Neural cell (in vitro differentiated cells): Measurements from ENCODE around the gene IFI35. TPM values are rescaled to one million over a fixed set of nuclear protein-coding genes. Genes with fewer than 3 reads are reported as not detected.

Experiments used
- H2AFZ ChIP-seq: fragments of 200-600, 300-800 bp; sonication (generic), shearing (Covaris generic); 2 replicates; pipeline ENCODE4 v1.6.0; 2014; ENCODE audit warnings: low read depth, mild to moderate bottlenecking, antibody characterized with exemption, low read length, moderate library complexity
- H3F3A ChIP-seq: fragments of 200-600 bp; shearing (Covaris generic); 2 replicates; pipeline ENCODE4 v1.6.1; 2016; ENCODE audit warnings: mild to moderate bottlenecking, moderate library complexity, mixed read lengths, antibody characterized with exemption, low read length; ENCODE audit not compliant: insufficient read depth, poor library complexity, severe bottlenecking
- H3K27ac ChIP-seq: fragments of 200-600, 300-800 bp; sonication (generic), shearing (Covaris generic); 2 replicates; pipeline ENCODE4 v1.5.1; 2014; ENCODE audit warnings: mild to moderate bottlenecking, low read length, moderate library complexity
- H3K27me3 ChIP-seq: fragments of 300-800, 200-600 bp; sonication (generic), shearing (Covaris generic); 2 replicates; pipeline ENCODE4 v1.6.0; 2014; ENCODE audit warnings: mild to moderate bottlenecking, low read depth, low read length, moderate library complexity; ENCODE audit not compliant: insufficient read depth
- H3K36me3 ChIP-seq: fragments of 300-800, 200-600 bp; sonication (generic), shearing (Covaris generic); 2 replicates; pipeline ENCODE4 v1.5.1; 2014; ENCODE audit warnings: mild to moderate bottlenecking, antibody characterized with exemption, low read length, moderate library complexity; ENCODE audit not compliant: insufficient read depth
- H3K4me2 ChIP-seq: fragments of 300-800, 200-600 bp; sonication (generic), shearing (Covaris generic); 2 replicates; pipeline ENCODE4 v1.6.0; 2014; ENCODE audit warnings: mild to moderate bottlenecking, low read length
- H3K4me3 ChIP-seq: fragments of 300-800, 200-600 bp; sonication (generic), shearing (Covaris generic); 2 replicates; pipeline ENCODE4 v1.5.1; 2014; ENCODE audit warnings: mild to moderate bottlenecking, low read length, moderate library complexity
- H3K79me2 ChIP-seq: fragments of 200-600 bp; shearing (Covaris generic); replicated peaks from 2 replicates; pipeline ENCODE4 v1.6.0; 2014; ENCODE audit warnings: mild to moderate bottlenecking, low read length, moderate library complexity; ENCODE audit not compliant: insufficient read depth
- H3K9ac ChIP-seq: fragments of 300-800, 200-600 bp; sonication (generic), shearing (Covaris generic); 2 replicates; pipeline ENCODE4 v1.6.1; 2016; ENCODE audit warnings: mild to moderate bottlenecking, low read length, mixed read lengths
- H3K9me2 ChIP-seq: fragments of 200-600 bp; shearing (Covaris generic); 2 replicates; pipeline ENCODE4 v1.6.1; 2016; ENCODE audit warnings: mild to moderate bottlenecking, low read length, mixed read lengths; ENCODE audit not compliant: insufficient read depth
- H3K9me3 ChIP-seq: fragments of 200-600, 300-800 bp; sonication (generic), shearing (Covaris generic); 2 replicates; pipeline ENCODE4 v1.6.1; 2016; ENCODE audit warnings: mild to moderate bottlenecking, mixed run types, low read length, moderate library complexity, mixed read lengths
- H4K20me1 ChIP-seq: fragments of 200-600 bp; shearing (Covaris generic); 2 replicates; pipeline ENCODE4 v1.6.1; 2016; ENCODE audit warnings: mild to moderate bottlenecking, mixed run types; ENCODE audit not compliant: insufficient read depth
- EP300 ChIP-seq: fragments of 450-650 bp; conservative IDR thresholded peaks from 2 replicates; pipeline ENCODE4 v1.6.1; 2014; ENCODE audit warnings: antibody characterized with exemption, mild to moderate bottlenecking, moderate library complexity; ENCODE audit not compliant: poor library complexity, severe bottlenecking
- EZH2 ChIP-seq: fragments of 200-600, 300-800 bp; shearing (Covaris generic), sonication (generic); IDR thresholded peaks from 2 replicates; pipeline ENCODE4 v1.6.1; 2014; ENCODE audit warnings: antibody characterized with exemption, low read length, borderline replicate concordance, mild to moderate bottlenecking; ENCODE audit not compliant: insufficient read depth, poor library complexity, severe bottlenecking
- MXI1 ChIP-seq: fragments of 450-650 bp; conservative IDR thresholded peaks from 2 replicates; pipeline ENCODE4 v1.6.1; 2014; ENCODE audit warnings: antibody characterized with exemption, mild to moderate bottlenecking; ENCODE audit not compliant: poor library complexity, severe bottlenecking
- POLR2AphosphoS5 ChIP-seq: IDR thresholded peaks from 2 replicates; pipeline ENCODE4 v1.6.1; 2012
- RAD21 ChIP-seq: fragments of 450-650 bp; conservative IDR thresholded peaks from 2 replicates; pipeline ENCODE4 v1.6.1; 2014; ENCODE audit warnings: antibody characterized with exemption, mild to moderate bottlenecking, moderate library complexity
- SMC3 ChIP-seq: fragments of 450-650 bp; conservative IDR thresholded peaks from 2 replicates; pipeline ENCODE4 v1.6.1; 2014; ENCODE audit warnings: antibody characterized with exemption, mild to moderate bottlenecking, moderate library complexity; ENCODE audit not compliant: poor library complexity
- TAF1 ChIP-seq: IDR thresholded peaks from 2 replicates; pipeline ENCODE4 v1.6.1; 2012; ENCODE audit warnings: low read depth
- polyA plus RNA-seq: library from polyadenylated mRNA; depleted of rRNA; stranded (reverse); fragments of >200 nt; gene quantifications from 2 replicates; pipeline ENCODE4 v1.2.3, GENCODE V29; 2014
- TF ChIP-seq, protein P1 (sequence below): IDR thresholded peaks from 2 replicates; pipeline ENCODE4 v1.6.1; 2012; ENCODE audit warnings: borderline replicate concordance
- TF ChIP-seq, protein P2 (sequence below): fragments of 450-650 bp; IDR thresholded peaks from 2 replicates; pipeline ENCODE4 v1.5.1; 2014; ENCODE audit warnings: antibody characterized with exemption, mild to moderate bottlenecking, moderate library complexity; ENCODE audit not compliant: poor library complexity, severe bottlenecking

IFI35 gene
- polyA plus RNA-seq, 1 donor from 2014 or later: not detected

DNA sequence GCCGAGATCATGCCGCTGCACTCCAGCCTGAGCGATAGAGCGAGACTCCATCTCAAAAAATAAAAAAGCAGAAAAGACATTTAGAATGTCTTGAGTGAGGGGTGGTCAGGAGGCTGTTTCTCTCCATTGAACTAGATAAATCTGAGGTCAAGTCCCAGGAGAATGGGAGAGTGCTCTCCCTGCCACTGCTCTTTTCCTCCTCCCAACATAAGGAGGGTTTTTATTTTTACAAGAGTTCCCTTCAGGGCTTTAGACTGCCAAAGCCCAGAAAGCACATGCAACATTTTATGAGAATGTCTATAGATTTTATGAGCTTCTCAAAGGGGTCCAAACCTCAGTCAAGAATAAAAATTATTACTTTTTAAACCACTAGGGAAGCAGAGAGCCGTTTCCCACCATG lies 20.0 kb downstream of the IFI35 start:
- no peaks in the 10 kb centered on the region for H3K36me3 ChIP-seq
- H3K9ac ChIP-seq: no peak overlapping the region
- H2AFZ ChIP-seq: no peak overlapping the region
- no peaks in the 10 kb centered on the region for H3K9me3 ChIP-seq
- H3F3A ChIP-seq: no peaks in the 10 kb centered on the region
- no peaks in the 10 kb centered on the region for H3K9me2 ChIP-seq
- H3K4me3 ChIP-seq: peak overlapping the region; percentile 83
- peaks cover 19% of the 10 kb centered on the region for H3K79me2 ChIP-seq
- no peaks in the 10 kb centered on the region for H4K20me1 ChIP-seq
- no peak overlapping the region for H3K27ac ChIP-seq
- H3K4me2 ChIP-seq: no peak overlapping the region
- H3K27me3 ChIP-seq: no peaks in the 10 kb centered on the region
- TF ChIP-seq SMC3 (no peak), EZH2 (no peak), EP300 (no peak), POLR2AphosphoS5 (no peak), RAD21 (no peak), TAF1 (no peak), MXI1 (no peak)
- TF ChIP-seq, protein P1, sequence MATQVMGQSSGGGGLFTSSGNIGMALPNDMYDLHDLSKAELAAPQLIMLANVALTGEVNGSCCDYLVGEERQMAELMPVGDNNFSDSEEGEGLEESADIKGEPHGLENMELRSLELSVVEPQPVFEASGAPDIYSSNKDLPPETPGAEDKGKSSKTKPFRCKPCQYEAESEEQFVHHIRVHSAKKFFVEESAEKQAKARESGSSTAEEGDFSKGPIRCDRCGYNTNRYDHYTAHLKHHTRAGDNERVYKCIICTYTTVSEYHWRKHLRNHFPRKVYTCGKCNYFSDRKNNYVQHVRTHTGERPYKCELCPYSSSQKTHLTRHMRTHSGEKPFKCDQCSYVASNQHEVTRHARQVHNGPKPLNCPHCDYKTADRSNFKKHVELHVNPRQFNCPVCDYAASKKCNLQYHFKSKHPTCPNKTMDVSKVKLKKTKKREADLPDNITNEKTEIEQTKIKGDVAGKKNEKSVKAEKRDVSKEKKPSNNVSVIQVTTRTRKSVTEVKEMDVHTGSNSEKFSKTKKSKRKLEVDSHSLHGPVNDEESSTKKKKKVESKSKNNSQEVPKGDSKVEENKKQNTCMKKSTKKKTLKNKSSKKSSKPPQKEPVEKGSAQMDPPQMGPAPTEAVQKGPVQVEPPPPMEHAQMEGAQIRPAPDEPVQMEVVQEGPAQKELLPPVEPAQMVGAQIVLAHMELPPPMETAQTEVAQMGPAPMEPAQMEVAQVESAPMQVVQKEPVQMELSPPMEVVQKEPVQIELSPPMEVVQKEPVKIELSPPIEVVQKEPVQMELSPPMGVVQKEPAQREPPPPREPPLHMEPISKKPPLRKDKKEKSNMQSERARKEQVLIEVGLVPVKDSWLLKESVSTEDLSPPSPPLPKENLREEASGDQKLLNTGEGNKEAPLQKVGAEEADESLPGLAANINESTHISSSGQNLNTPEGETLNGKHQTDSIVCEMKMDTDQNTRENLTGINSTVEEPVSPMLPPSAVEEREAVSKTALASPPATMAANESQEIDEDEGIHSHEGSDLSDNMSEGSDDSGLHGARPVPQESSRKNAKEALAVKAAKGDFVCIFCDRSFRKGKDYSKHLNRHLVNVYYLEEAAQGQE: no peak
- TF ChIP-seq, protein P2, sequence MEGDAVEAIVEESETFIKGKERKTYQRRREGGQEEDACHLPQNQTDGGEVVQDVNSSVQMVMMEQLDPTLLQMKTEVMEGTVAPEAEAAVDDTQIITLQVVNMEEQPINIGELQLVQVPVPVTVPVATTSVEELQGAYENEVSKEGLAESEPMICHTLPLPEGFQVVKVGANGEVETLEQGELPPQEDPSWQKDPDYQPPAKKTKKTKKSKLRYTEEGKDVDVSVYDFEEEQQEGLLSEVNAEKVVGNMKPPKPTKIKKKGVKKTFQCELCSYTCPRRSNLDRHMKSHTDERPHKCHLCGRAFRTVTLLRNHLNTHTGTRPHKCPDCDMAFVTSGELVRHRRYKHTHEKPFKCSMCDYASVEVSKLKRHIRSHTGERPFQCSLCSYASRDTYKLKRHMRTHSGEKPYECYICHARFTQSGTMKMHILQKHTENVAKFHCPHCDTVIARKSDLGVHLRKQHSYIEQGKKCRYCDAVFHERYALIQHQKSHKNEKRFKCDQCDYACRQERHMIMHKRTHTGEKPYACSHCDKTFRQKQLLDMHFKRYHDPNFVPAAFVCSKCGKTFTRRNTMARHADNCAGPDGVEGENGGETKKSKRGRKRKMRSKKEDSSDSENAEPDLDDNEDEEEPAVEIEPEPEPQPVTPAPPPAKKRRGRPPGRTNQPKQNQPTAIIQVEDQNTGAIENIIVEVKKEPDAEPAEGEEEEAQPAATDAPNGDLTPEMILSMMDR: no peak

DNA sequence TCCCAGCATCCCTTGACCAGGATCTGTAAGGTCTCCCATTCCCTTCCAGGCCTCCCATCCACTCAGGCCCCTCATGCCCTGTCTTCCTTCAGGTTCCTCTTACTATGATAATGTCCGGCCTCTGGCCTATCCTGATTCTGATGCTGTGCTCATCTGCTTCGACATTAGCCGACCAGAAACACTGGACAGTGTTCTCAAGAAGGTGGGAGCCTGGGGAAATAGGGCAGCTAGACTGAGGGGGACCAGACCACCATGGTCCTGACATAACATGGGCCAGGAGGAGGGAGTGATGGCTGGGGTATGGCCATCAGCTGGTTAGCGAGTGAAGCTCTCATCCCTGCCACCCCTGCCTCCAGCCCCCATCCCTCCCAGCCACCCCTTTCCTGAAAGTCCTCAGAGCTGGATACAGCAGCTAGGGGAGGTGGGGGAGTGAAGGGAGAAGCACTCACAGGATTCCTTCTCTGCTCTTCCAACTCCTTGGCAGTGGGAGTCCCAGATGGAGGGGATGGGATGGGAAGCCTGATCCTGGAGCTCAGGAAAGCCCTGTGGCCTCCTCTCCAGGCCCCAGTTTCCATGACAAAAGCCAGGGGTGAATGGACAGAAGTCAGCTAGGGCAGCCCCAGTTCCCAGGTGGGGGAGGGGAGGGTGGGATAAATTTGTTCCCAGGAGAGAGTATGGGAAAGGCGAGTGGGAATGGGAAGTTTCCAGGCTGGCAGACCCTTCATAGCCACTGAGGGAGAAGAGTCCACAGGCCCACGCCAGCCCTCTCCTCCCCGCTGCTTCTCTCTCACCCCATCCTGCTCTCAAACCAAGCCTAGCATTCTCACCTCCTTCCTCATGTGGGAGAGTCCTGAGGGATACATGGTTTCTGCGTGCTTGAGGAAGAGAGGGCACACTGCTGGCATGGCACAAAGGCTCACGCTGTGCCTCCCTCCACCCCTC lies 20.8 kb downstream of the IFI35 start:
- H3K27me3 ChIP-seq: no peaks in the 10 kb centered on the region
- no peaks in the 10 kb centered on the region for H3K9me2 ChIP-seq
- H3K36me3 ChIP-seq: no peaks in the 10 kb centered on the region
- TF ChIP-seq, protein P1: no peak
- TF ChIP-seq SMC3 (no peak), MXI1 (no peak), TAF1 (no peak), EP300 (no peak), RAD21 (no peak), POLR2AphosphoS5 (no peak), EZH2 (no peak)
- TF ChIP-seq, protein P2: no peak
- no peak overlapping the region for H3K9ac ChIP-seq
- no peaks in the 10 kb centered on the region for H3F3A ChIP-seq
- no peaks in the 10 kb centered on the region for H4K20me1 ChIP-seq
- peaks cover 12% of the 10 kb centered on the region for H3K79me2 ChIP-seq
- H3K4me3 ChIP-seq: no peak overlapping the region
- H2AFZ ChIP-seq: no peak overlapping the region
- H3K4me2 ChIP-seq: no peak overlapping the region
- H3K9me3 ChIP-seq: no peaks in the 10 kb centered on the region
- no peak overlapping the region for H3K27ac ChIP-seq
